Left forelimb (tissue), 1 donor: Measurements from ENCODE around the gene DNAAF3.
A peak's percentile ranks its signal among the peaks of the same experiment; 100 is the strongest.

Experiments
- DNase-seq: peaks from one replicate; pipeline ENCODE4 v3.0.0-alpha.2; 2018; ENCODE audit warnings: low spot score

The DNAAF3 gene

DNA sequence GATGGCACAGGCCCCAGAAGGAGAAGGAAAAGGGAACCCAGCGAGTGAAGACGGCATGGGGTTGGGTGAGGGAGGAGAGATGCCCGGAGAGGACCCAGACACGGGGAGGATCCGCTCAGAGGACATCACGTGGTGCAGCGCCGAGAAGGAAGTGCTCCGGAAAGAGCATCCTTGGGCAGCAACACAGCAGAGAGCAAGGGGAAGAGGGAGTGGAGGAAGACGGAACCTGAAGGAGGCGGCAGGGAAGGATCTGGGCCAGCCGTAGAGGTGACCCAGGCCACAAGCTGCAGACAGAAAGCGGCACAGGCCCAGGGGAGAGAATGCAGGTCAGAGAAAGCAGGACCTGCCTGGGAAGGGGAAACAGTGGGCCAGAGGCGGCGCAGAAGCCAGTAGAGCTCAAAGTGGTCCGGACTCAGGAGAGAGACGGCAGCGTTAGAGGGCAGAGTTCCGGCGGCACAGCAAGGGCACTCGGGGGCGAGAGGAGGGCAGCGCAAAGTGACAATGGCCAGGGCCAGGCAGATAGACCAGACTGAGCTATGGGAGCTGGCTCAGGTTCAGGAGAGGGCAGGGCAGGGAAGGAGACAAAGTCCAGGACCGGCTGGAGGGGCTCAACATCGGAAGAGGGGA is 50.1 kb downstream of the DNAAF3 start:
- no peak for DNase-seq

DNA sequence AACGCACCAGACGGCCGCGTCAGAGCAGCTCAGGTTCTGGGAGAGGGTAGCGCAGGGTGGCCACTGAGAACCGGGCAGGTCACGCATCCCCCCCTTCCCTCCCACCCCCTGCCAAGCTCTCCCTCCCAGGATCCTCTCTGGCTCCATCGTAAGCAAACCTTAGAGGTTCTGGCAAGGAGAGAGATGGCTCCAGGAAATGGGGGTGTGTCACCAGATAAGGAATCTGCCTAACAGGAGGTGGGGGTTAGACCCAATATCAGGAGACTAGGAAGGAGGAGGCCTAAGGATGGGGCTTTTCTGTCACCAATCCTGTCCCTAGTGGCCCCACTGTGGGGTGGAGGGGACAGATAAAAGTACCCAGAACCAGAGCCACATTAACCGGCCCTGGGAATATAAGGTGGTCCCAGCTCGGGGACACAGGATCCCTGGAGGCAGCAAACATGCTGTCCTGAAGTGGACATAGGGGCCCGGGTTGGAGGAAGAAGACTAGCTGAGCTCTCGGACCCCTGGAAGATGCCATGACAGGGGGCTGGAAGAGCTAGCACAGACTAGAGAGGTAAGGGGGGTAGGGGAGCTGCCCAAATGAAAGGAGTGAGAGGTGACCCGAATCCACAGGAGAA is 50.9 kb downstream of the DNAAF3 start:
- no peak for DNase-seq

DNA sequence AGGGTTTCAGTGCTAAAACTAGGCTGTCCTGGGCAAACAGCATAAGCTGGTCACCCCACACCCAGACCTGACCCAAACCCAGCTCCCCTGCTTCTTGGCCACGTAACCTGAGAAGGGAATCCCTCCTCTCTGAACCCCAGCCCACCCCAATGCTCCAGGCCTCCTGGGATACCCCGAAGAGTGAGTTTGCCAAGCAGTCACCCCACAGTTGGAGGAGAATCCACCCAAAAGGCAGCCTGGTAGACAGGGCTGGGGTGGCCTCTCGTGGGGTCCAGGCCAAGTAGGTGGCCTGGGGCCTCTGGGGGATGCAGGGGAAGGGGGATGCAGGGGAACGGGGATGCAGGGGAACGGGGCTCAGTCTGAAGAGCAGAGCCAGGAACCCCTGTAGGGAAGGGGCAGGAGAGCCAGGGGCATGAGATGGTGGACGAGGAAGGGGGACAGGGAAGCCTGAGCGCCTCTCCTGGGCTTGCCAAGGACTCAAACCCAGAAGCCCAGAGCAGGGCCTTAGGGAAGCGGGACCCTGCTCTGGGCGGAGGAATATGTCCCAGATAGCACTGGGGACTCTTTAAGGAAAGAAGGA is 51.8 kb downstream of the DNAAF3 start:
- no peak for DNase-seq

DNA sequence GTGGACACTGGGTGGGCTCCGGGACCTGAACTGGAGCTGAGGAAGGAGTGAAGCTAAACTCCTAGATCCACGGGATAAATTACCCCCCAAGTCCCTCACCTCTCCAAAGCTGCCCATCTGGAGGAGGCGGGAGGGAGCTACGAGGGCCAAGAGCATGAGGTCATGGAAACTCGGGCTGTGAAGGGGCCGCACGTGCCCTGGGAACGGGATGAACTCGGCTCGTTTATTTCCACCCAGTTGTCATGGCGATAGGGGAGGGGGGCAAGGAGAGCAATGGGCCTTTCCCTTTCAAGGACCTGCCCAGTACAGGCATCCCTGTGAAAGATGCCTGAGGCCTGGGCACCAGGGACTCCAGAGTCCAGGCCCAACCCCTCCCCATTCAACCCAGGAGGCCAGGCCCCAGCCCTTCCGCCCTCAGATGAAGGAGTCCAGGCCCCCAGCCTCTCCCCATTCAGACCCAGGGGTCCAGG is 52.8 kb downstream of the DNAAF3 start:
- peak; percentile 90 for DNase-seq

GRCh38 chr19:55112777-55113569 is 53.4 kb downstream of the DNAAF3 start:
- DNase-seq = peak; percentile 58

DNA sequence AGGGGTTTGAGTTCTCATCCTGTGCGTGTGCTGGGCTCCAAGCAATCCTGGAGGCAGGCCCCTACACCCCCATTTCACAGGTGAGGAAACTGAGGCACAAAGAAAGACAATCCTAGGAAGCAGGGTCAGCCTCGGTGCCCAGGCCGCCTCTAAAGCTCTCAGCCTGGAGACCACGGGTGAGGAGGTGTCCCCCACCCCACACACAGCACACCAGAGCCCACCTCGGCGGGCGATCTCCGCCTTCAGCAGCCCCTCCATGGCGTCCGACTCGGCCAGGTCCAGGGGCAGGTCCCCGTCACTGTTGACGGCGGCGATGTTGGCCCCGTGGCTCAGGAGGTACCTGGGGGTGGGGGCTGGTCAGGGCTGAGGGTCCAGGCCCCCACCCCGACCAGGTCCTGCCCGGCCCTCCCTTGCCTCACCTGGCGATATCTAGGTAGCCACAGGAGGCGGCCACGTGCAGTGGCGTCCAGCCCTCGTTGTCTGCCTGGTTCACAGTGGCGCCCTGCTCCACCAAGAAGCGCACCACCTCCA is 54.1 kb downstream of the DNAAF3 start:
- DNase-seq = peak; percentile 58

GRCh38 chr19:55111238-55111831 is 55.1 kb downstream of the DNAAF3 start:
- DNase-seq = peak; percentile 54

DNA sequence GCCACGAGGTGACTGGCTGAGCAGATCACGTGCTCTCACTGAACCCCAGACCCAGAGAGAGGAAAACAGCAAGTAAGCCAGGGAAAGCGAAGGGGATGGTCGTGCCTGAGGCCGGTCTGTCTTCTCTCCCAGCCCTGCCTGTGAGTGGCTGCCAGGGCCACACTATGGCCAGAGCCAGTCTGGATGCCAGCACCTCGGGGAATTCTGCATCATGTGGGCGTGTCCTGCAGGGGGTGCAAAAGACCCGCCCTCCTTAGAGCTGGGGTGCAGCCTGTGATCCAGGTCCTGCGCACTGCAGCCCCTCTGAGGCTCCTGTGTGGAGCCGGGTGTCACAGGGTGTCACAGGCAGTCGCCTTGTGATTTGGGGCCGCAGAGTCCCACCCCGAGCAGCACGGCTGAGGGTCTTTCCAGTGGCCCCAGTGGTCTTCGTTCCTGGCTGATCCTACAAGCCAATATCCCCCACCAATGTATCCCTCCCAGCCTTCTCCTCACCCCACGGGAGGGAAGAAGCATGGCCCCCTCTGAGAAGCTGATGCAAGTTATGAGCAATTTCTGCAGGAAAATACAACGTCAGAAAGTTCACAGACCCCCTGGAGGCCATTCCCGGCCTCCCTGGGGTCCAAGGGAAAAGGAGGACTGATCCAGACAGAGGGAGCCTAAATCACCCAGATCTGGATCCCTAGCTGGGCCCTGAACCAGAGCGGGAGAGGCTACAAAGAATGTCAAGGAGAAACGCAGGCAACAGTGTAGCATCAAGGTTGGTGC is 56.7 kb downstream of the DNAAF3 start:
- DNase-seq = no peak
